GM12878 (cell line): Measurements from ENCODE around the gene OR52N2. TPM values are rescaled to one million over a fixed set of nuclear protein-coding genes. Genes with fewer than 3 reads are reported as not detected.

ENCODE experiments used
- ATAC-seq: fragments of 200-7000 bp; cut with Tn5 transposase; 3 replicates; pipeline ENCODE4 v1.9.1; 2020; ENCODE audit warnings: mild to moderate bottlenecking, moderate library complexity
- BruUV-seq: library from RNA; stranded (reverse); fragments of 400-500 nt; replicated peaks from 2 replicates; lab custom pipeline; 2021; lab: Mats Ljungman, UMichigan
- CTCF ChIA-PET: fragments of 300-600 bp; sonication (Branson Sonifier 250); formaldehyde crosslinking; extraction: SDS; loops from one replicate; lab custom pipeline; 2021; ENCODE audit warnings: inconsistent platforms; lab: Yijun Ruan, JAX
- POLR2A ChIA-PET: fragments of 350-600 bp; formaldehyde crosslinking; extraction: SDS; loops from one replicate; lab custom pipeline; 2021; ENCODE audit warnings: inconsistent platforms; lab: Charles Lee
- RAD21 ChIA-PET: fragments of 300-600 bp; sonication (Branson Sonifier 250); formaldehyde crosslinking; loops from one replicate; lab custom pipeline; 2023; ENCODE audit warnings: antibody characterized with exemption; ENCODE audit not compliant: unreplicated experiment; lab: Charles Lee
- SMC1A ChIA-PET: fragments of 300-600 bp; sonication (Branson Sonifier 250); formaldehyde crosslinking; loops from one replicate; lab custom pipeline; 2023; ENCODE audit not compliant: unreplicated experiment, uncharacterized antibody; lab: Charles Lee
- DNase-seq: peaks from one replicate; pipeline ENCODE4 v3.0.0-alpha.2; 2011; ENCODE audit warnings: low read depth, low spot score
- FAIRE-seq: peaks from 3 replicates; lab custom pipeline; 2011; peaks lifted over from hg19 to GRCh38; lab: Jason Lieb, UNC
- H2AFZ ChIP-seq: 2 replicates; pipeline ENCODE4 v1.6.0; 2011; ENCODE audit warnings: low read depth, low read length, control low read depth; ENCODE audit not compliant: control insufficient read depth
- H3K27ac ChIP-seq: 2 replicates; pipeline ENCODE4 v1.5.1; 2011; ENCODE audit warnings: control low read depth; ENCODE audit not compliant: control insufficient read depth, insufficient read depth
- H3K27me3 ChIP-seq, 2 experiments: replicated peaks in 1 of 2; 2 replicates each; pipeline versions ENCODE4 v1.6.0 to v1.6.1; 2011; ENCODE audit warnings: low read length in 1 of 2; ENCODE audit not compliant: control insufficient read depth in 2 of 2, insufficient read depth in 2 of 2
- H3K36me3 ChIP-seq, 2 experiments: 2 replicates each; pipeline ENCODE4 v1.5.1; 2011; ENCODE audit warnings: low read length in 1 of 2; ENCODE audit not compliant: control insufficient read depth in 2 of 2, insufficient read depth in 2 of 2
- H3K4me1 ChIP-seq: 2 replicates; pipeline ENCODE4 v1.6.1; 2011; ENCODE audit warnings: mild to moderate bottlenecking, low read length, moderate library complexity, mixed read lengths; ENCODE audit not compliant: control insufficient read depth, insufficient read depth
- H3K4me2 ChIP-seq: 2 replicates; pipeline ENCODE4 v1.6.0; 2011; ENCODE audit warnings: control low read depth; ENCODE audit not compliant: control insufficient read depth, insufficient read depth
- H3K4me3 ChIP-seq: fragments of 200-600 bp; sonication (generic); 2 replicates; pipeline ENCODE4 v1.5.1; 2016
- H3K79me2 ChIP-seq: 2 replicates; pipeline ENCODE4 v1.6.0; 2011; ENCODE audit warnings: low read length; ENCODE audit not compliant: control insufficient read depth, insufficient read depth
- H3K9ac ChIP-seq: 2 replicates; pipeline ENCODE4 v1.8.0; 2011; ENCODE audit warnings: low read length, control low read depth, mixed read lengths; ENCODE audit not compliant: control insufficient read depth, insufficient read depth
- H3K9me3 ChIP-seq: replicated peaks from 3 replicates; pipeline ENCODE4 v1.5.1; 2011; ENCODE audit warnings: mild to moderate bottlenecking, low read length; ENCODE audit not compliant: control insufficient read depth, insufficient read depth
- H4K20me1 ChIP-seq: 2 replicates; pipeline ENCODE4 v1.6.0; 2011; ENCODE audit not compliant: control insufficient read depth, insufficient read depth
- E2F8 ChIP-seq: fragments of 450-650 bp; IDR thresholded peaks from 2 replicates; pipeline ENCODE4 v1.6.1; 2018; ENCODE audit warnings: mild to moderate bottlenecking, low read depth, moderate library complexity; ENCODE audit not compliant: partially characterized antibody
- EZH2 ChIP-seq: IDR thresholded peaks from 2 replicates; pipeline ENCODE4 v1.6.1; 2012; ENCODE audit warnings: low read depth, mild to moderate bottlenecking, control low read depth, inconsistent platforms, low read length, borderline replicate concordance; ENCODE audit not compliant: control insufficient read depth
- MEF2B ChIP-seq: fragments of 450-650 bp; IDR thresholded peaks from 2 replicates; pipeline ENCODE4 v1.6.1; 2018; ENCODE audit warnings: mild to moderate bottlenecking, moderate library complexity; ENCODE audit not compliant: partially characterized antibody, poor library complexity, severe bottlenecking
- NR2C1 ChIP-seq: fragments of 450-650 bp; IDR thresholded peaks from 2 replicates; pipeline ENCODE4 v1.6.1; 2017; ENCODE audit warnings: antibody characterized with exemption, mild to moderate bottlenecking, moderate library complexity
- PKNOX1 ChIP-seq: fragments of 450-650 bp; IDR thresholded peaks from 2 replicates; pipeline ENCODE4 v1.6.1; 2016; ENCODE audit warnings: mild to moderate bottlenecking
- PML ChIP-seq: IDR thresholded peaks from 2 replicates; pipeline ENCODE4 v1.6.1; 2012; ENCODE audit warnings: low read length, inconsistent platforms
- RBBP5 ChIP-seq: fragments of 200-600 bp; sonication (generic); conservative IDR thresholded peaks from 2 replicates; pipeline ENCODE4 v1.6.1; 2016
- SIX5 ChIP-seq: IDR thresholded peaks from 2 replicates; pipeline ENCODE4 v1.6.1; 2011; ENCODE audit warnings: mild to moderate bottlenecking, low read depth, low read length, moderate library complexity; ENCODE audit not compliant: severe bottlenecking
- SMAD1 ChIP-seq: fragments of 450-650 bp; IDR thresholded peaks from 2 replicates; pipeline ENCODE4 v1.6.1; 2018; ENCODE audit warnings: mild to moderate bottlenecking, low read depth; ENCODE audit not compliant: partially characterized antibody
- SMAD5 ChIP-seq: IDR thresholded peaks from 2 replicates; pipeline ENCODE4 v1.6.1; 2016; ENCODE audit warnings: antibody characterized with exemption, low read depth
- TAF1 ChIP-seq: IDR thresholded peaks from 2 replicates; pipeline ENCODE4 v1.6.1; 2011; ENCODE audit warnings: mild to moderate bottlenecking, low read depth, low read length, borderline replicate concordance
- ZNF24 ChIP-seq: fragments of 450-650 bp; IDR thresholded peaks from 2 replicates; pipeline ENCODE4 v1.6.1; 2017; ENCODE audit warnings: antibody characterized with exemption, mild to moderate bottlenecking
- ZNF384 ChIP-seq: IDR thresholded peaks from 2 replicates; pipeline ENCODE4 v1.6.1; 2012; ENCODE audit warnings: low read depth, mild to moderate bottlenecking, low read length, improper control_type of control experiment, borderline replicate concordance
- WGBS: methylation state at CpG from one replicate; pipeline ENCODE4 v1.1.6; 2016; ENCODE audit warnings: low lambda C conversion rate; ENCODE audit not compliant: insufficient replicate concordance, insufficient coverage; ENCODE audit errors: missing lambda C conversion rate; 5-methylcytosine and 5-hydroxymethylcytosine counted together
- in situ Hi-C: fragments of 300-500 bp; cut with MboI; formaldehyde crosslinking; loops from 9 replicates; pipeline ENCODE4 v1.14.3; 2018; ENCODE audit warnings: mixed read lengths
- intact Hi-C: fragments of 100-400 bp; cut with micrococcal nuclease; formaldehyde crosslinking; loops from one replicate; pipeline ENCODE4 v1.14.2; 2022; ENCODE audit not compliant: unreplicated experiment
- polyA plus RNA-seq, 11 experiments: library from polyadenylated mRNA; depleted of rRNA in 4 of 11; unstranded in 6 of 11; stranded (reverse) in 5 of 11; fragments of >200 nt; fragmentation: Nextera tagmentation in 4 of 11; fragmentation: Illumina TruSeq in 1 of 11; extraction: Ambion mirVana in 4 of 11; extraction: Trizol in 1 of 11; gene quantifications; 1 replicate in 1 of 11; 2 replicates in 10 of 11; pipeline versions ENCODE4 v1.2.1 to v1.2.3, GENCODE V29; 2011 to 2016; ENCODE audit warnings: inconsistent platforms in 2 of 11, missing spikeins in 2 of 11, low read depth in 1 of 11
- total RNA-seq, 4 experiments: library from RNA; depleted of rRNA in 3 of 4; stranded (reverse); fragments of >200 nt in 3 of 4; fragmentation: Illumina TruSeq in 1 of 4; extraction: Trizol in 1 of 4; gene quantifications; 2 replicates each; pipeline versions ENCODE4 v1.2.1 to v1.2.3, GENCODE V29; 2013 to 2021

Gene OR52N2
- total and polyA plus RNA-seq, 10 of the 15 experiments (the other 5 are each of a cell fraction or from before 2014, with no cell fraction given), result 0.06 to 0.42 (median 0.24) TPM; not detected in 5

GRCh38 chr11:5851002-5851401 is 42.3 kb downstream of the OR52N2 start:
- no peak overlapping the region for H3K4me3 ChIP-seq

More at GRCh38 chr11:5851002-5851401, 42.3 kb downstream of the OR52N2 start:
- Histone ChIP-seq H3K36me3 (no peaks in the 10 kb centered on the region), H3K4me2 (no peak overlapping the region), H3K9ac (no peak overlapping the region), H4K20me1 (no peaks in the 10 kb centered on the region), H3K79me2 (no peaks in the 10 kb centered on the region), H3K9me3 (no peaks in the 10 kb centered on the region), H3K27ac (no peak overlapping the region), H3K4me1 (no peaks in the 10 kb centered on the region), H3K27me3 (no peaks in the 10 kb centered on the region), H2AFZ (no peak overlapping the region)
- POLR2A ChIA-PET, result no interaction called here
- 100% methylated on average over 1 of the region's 1 CpG for WGBS
- FAIRE-seq (no peak), ATAC-seq (no peak), DNase-seq (no peak)
- CTCF ChIA-PET, result no interaction called here
- RAD21 ChIA-PET, result no interaction called here
- TF ChIP-seq RBBP5 (no peak), NR2C1 (no peak), SMAD1 (no peak), PML (no peak), E2F8 (no peak), ZNF24 (no peak), ZNF384 (no peak), SMAD5 (no peak), TAF1 (no peak), SIX5 (no peak), EZH2 (no peak), PKNOX1 (no peak), MEF2B (no peak)
- in situ Hi-C loops, result no loop called here
- intact Hi-C loops, result no loop called here
- no TSS peak for BruUV-seq
- SMC1A ChIA-PET, result no interaction called here
